Mesendoderm (in vitro differentiated cells): ENCODE results near the gene PHF11.

Experiments used
- DNase-seq: peaks from one replicate; pipeline ENCODE4 v3.0.0; 2013
- H2AK5ac ChIP-seq: 2 replicates; pipeline ENCODE4 v1.6.1; 2013; ENCODE audit warnings: low read length, inconsistent platforms
- H2BK120ac ChIP-seq: 2 replicates; pipeline ENCODE4 v1.6.1; 2013; ENCODE audit warnings: low read depth, mild to moderate bottlenecking, low read length, moderate library complexity, mixed read lengths
- H2BK15ac ChIP-seq: replicated peaks from 2 replicates; pipeline ENCODE4 v1.6.1; 2013; ENCODE audit warnings: low read depth, mild to moderate bottlenecking, moderate library complexity
- H2BK5ac ChIP-seq: 2 replicates; pipeline ENCODE4 v1.6.1; 2013; ENCODE audit warnings: low read length, inconsistent platforms
- H3K18ac ChIP-seq: 2 replicates; pipeline ENCODE4 v1.6.1; 2013; ENCODE audit warnings: mild to moderate bottlenecking, low read length, mixed read lengths
- H3K23ac ChIP-seq: one replicate; pipeline ENCODE4 v1.6.1; 2013; ENCODE audit warnings: low read length
- H3K27ac ChIP-seq: 2 replicates; pipeline ENCODE4 v1.5.1; 2013; ENCODE audit warnings: low read depth, mild to moderate bottlenecking, inconsistent platforms, low read length, moderate library complexity
- H3K27me3 ChIP-seq: 2 replicates; pipeline ENCODE4 v1.6.1; 2013; ENCODE audit warnings: low read length, control low read depth, mild to moderate bottlenecking, inconsistent platforms; ENCODE audit not compliant: insufficient read depth, poor library complexity
- H3K36me3 ChIP-seq: 2 replicates; pipeline ENCODE4 v1.6.1; 2013; ENCODE audit warnings: low read length, inconsistent platforms; ENCODE audit not compliant: control insufficient read depth, insufficient read depth
- H3K4ac ChIP-seq: one replicate; pipeline ENCODE4 v1.6.1; 2013; ENCODE audit warnings: low read depth, mild to moderate bottlenecking, low read length, moderate library complexity
- H3K4me1 ChIP-seq: 2 replicates; pipeline ENCODE4 v1.6.1; 2013; ENCODE audit warnings: low read depth, low read length, inconsistent platforms; ENCODE audit not compliant: control insufficient read depth
- H3K4me2 ChIP-seq: 2 replicates; pipeline ENCODE4 v1.6.1; 2013; ENCODE audit warnings: low read length
- H3K4me3 ChIP-seq: 2 replicates; pipeline ENCODE4 v1.5.1; 2013; ENCODE audit warnings: mild to moderate bottlenecking, low read length
- H3K56ac ChIP-seq: one replicate; pipeline ENCODE4 v1.6.1; 2013; ENCODE audit warnings: low read length
- H3K79me1 ChIP-seq: 2 replicates; pipeline ENCODE4 v1.6.1; 2013; ENCODE audit warnings: low read length, inconsistent platforms
- H3K79me2 ChIP-seq: 2 replicates; pipeline ENCODE4 v1.6.1; 2013; ENCODE audit warnings: mild to moderate bottlenecking, low read length; ENCODE audit not compliant: control insufficient read depth, insufficient read depth
- H3K9ac ChIP-seq: 2 replicates; pipeline ENCODE4 v1.6.1; 2013; ENCODE audit warnings: low read length, inconsistent platforms
- H4K5ac ChIP-seq: one replicate; pipeline ENCODE4 v1.6.1; 2013; ENCODE audit warnings: low read length
- H4K8ac ChIP-seq: one replicate; pipeline ENCODE4 v1.6.1; 2013; ENCODE audit warnings: low read depth, mild to moderate bottlenecking, control low read depth, low read length, moderate library complexity
- WGBS: extraction: QIAGEN DNeasy Blood & Tissue Kit; methylation state at CpG from one replicate; pipeline ENCODE4 v1.1.7; 2013; ENCODE audit warnings: low lambda C conversion rate, missing lambda C conversion rate; ENCODE audit not compliant: insufficient coverage; ENCODE audit errors: extremely low coverage; 5-methylcytosine and 5-hydroxymethylcytosine counted together

The PHF11 gene

DNA sequence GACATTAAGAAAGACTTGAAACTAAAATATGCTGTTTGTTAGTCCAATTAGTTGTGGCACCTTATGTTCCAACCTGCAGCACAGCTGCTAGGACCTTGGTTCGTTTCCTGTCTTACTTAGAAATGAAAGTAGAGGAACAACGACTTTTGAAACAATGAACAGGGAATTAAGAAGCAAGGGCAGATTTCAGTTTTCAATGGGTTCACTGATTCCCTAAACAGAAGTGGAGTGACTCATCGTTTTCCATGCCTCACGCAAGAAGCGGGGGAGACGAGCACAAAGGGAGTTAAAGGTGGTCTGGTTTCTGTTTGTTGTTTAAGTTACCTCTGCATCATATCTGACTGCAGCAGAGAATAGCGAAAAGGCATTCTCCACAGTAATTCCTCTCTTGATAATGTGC lies 44.8 kb downstream of the PHF11 start:
- H3K9ac ChIP-seq, result no peak overlapping the region
- H3K27ac ChIP-seq, result peak overlapping the region; percentile 18
- H2AK5ac ChIP-seq, result no peak overlapping the region
- H2BK120ac ChIP-seq, result no peak overlapping the region
- H2BK15ac ChIP-seq, result no peak overlapping the region
- H3K79me2 ChIP-seq, result no peaks in the 10 kb centered on the region
- no peaks in the 10 kb centered on the region for H3K4me1 ChIP-seq
- H3K56ac ChIP-seq, result no peak overlapping the region
- DNase-seq, result peak; percentile 42
- no peaks in the 10 kb centered on the region for H3K27me3 ChIP-seq
- H3K18ac ChIP-seq, result no peak overlapping the region
- H3K4me2 ChIP-seq, result no peak overlapping the region
- no peaks in the 10 kb centered on the region for H3K36me3 ChIP-seq
- no peak overlapping the region for H3K4me3 ChIP-seq
- no peak overlapping the region for H2BK5ac ChIP-seq
- no peak overlapping the region for H3K4ac ChIP-seq
- H3K23ac ChIP-seq, result no peak overlapping the region
- WGBS, result no CpG with 5 or more reads among the region's 7 CpGs
- no peak overlapping the region for H4K8ac ChIP-seq
- no peaks in the 10 kb centered on the region for H3K79me1 ChIP-seq
- no peak overlapping the region for H4K5ac ChIP-seq

DNA sequence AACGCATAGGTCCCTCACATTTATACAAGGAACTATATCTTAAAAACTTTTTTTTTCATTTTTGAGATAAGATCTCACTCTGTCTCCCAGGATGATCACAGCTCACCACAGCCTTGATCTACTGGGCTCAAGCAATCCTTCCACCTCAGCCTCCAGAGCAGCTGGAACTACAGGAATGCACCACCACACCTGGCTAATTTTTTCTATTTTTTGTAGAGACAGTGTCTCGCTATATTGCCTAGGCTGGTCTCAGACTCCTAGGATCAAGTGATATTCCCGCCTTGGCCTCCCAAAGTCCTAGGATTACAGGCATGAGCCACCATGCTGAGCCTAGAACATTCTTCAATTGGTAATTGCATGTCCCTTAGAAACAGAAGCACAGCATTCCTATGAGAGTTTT lies 47.9 kb downstream of the PHF11 start:
- Histone ChIP-seq H3K18ac (no peak overlapping the region), H2BK120ac (no peak overlapping the region), H3K79me2 (no peaks in the 10 kb centered on the region), H3K27ac (no peak overlapping the region), H3K4me3 (no peak overlapping the region), H3K36me3 (no peaks in the 10 kb centered on the region), H3K79me1 (no peaks in the 10 kb centered on the region), H4K5ac (no peak overlapping the region), H3K23ac (no peak overlapping the region), H3K27me3 (no peaks in the 10 kb centered on the region), H4K8ac (no peak overlapping the region), H3K9ac (no peak overlapping the region), H3K4me2 (no peak overlapping the region), H2BK5ac (no peak overlapping the region), H3K56ac (no peak overlapping the region), H3K4me1 (no peaks in the 10 kb centered on the region), H3K4ac (no peak overlapping the region), H2AK5ac (no peak overlapping the region), H2BK15ac (no peak overlapping the region)
- no CpG with 5 or more reads among the region's 3 CpGs for WGBS
- DNase-seq, result no peak

DNA sequence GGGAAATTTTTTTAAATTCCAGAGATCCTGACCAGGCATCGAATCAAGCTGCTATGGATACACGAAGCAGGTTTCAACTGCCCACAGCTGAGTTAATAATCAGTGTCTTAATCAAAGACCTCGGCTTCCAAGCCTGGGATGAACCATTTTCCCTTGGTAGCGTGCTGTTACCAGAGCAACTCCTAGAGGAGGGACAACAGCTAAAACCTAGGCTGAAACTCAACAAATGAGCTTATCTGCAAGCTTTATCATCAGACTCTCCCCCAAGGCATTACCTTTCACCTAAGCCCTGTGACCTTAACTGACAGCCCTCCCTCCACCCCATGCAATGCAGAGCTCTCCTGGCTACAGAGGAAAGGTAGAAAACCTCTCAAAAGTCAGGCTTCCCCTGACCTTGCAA lies 49.9 kb downstream of the PHF11 start:
- Histone ChIP-seq H3K18ac (no peak overlapping the region), H3K23ac (no peak overlapping the region), H3K56ac (no peak overlapping the region), H2BK5ac (no peak overlapping the region), H3K36me3 (no peaks in the 10 kb centered on the region), H3K9ac (no peak overlapping the region), H4K8ac (no peak overlapping the region), H3K79me2 (no peaks in the 10 kb centered on the region), H2BK15ac (no peak overlapping the region), H3K27me3 (no peaks in the 10 kb centered on the region), H3K4me1 (no peaks in the 10 kb centered on the region), H4K5ac (no peak overlapping the region), H3K4ac (no peak overlapping the region), H3K79me1 (no peaks in the 10 kb centered on the region), H2AK5ac (no peak overlapping the region), H3K27ac (no peak overlapping the region), H3K4me3 (no peak overlapping the region), H2BK120ac (no peak overlapping the region), H3K4me2 (no peak overlapping the region)
- no CpG with 5 or more reads among the region's 4 CpGs for WGBS
- DNase-seq, result peak; percentile 79

DNA sequence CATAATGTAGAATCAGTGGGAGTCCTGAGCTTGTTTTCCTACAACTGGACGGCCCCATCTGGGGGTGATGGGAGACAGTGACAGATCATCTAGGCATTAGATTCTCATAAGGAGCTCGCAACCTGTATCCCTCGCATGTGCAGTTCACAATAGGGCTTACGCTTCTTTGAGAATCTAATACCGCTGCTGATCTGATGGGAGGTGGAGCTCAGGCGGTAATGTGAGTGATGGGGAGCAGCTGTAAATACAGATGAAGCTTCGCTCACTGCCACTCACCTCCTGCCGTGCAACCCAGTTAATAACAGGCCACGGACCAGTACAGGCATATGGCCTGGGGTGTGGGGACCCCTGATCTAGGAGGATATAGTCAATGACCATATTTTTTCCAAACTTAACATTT lies 50.8 kb downstream of the PHF11 start:
- H3K18ac ChIP-seq, result no peak overlapping the region
- no peak overlapping the region for H3K4ac ChIP-seq
- no peak overlapping the region for H3K4me3 ChIP-seq
- no peaks in the 10 kb centered on the region for H3K4me1 ChIP-seq
- H2BK120ac ChIP-seq, result no peak overlapping the region
- no peaks in the 10 kb centered on the region for H3K79me2 ChIP-seq
- H2AK5ac ChIP-seq, result no peak overlapping the region
- H3K56ac ChIP-seq, result no peak overlapping the region
- H3K27me3 ChIP-seq, result no peaks in the 10 kb centered on the region
- WGBS, result no CpG with 5 or more reads among the region's 9 CpGs
- no peak overlapping the region for H3K27ac ChIP-seq
- H3K79me1 ChIP-seq, result no peaks in the 10 kb centered on the region
- no peaks in the 10 kb centered on the region for H3K36me3 ChIP-seq
- H2BK5ac ChIP-seq, result no peak overlapping the region
- H2BK15ac ChIP-seq, result no peak overlapping the region
- no peak overlapping the region for H3K4me2 ChIP-seq
- no peak overlapping the region for H3K9ac ChIP-seq
- DNase-seq, result no peak
- H3K23ac ChIP-seq, result no peak overlapping the region
- H4K8ac ChIP-seq, result no peak overlapping the region
- no peak overlapping the region for H4K5ac ChIP-seq

DNA sequence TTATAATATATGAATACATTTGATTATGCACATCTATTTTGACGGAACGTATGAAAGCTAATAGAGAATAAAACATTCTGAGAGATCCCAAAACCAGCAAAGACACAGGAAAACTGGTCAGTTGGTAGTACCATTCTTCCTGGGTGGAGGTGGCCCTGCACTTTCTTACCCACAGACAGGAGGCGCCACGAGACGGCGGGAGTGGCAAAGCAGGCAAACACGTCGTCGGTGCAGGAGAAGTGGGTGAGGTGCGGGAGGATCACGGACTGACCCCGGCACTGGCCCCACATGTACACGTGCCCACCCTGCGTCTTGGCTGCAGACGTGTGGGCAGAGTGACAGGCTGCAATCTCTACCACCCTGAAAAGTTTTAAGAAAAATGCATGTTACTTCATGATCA lies 53.5 kb downstream of the PHF11 start:
- no peak overlapping the region for H3K27ac ChIP-seq
- no peak overlapping the region for H3K23ac ChIP-seq
- H3K4me2 ChIP-seq, result no peak overlapping the region
- H3K18ac ChIP-seq, result no peak overlapping the region
- no peak overlapping the region for H2BK15ac ChIP-seq
- WGBS, result no CpG with 5 or more reads among the region's 15 CpGs
- H4K5ac ChIP-seq, result no peak overlapping the region
- peak; percentile 9 for DNase-seq
- no peak overlapping the region for H2BK5ac ChIP-seq
- H3K36me3 ChIP-seq, result peaks cover 1% of the 10 kb centered on the region
- H3K56ac ChIP-seq, result no peak overlapping the region
- no peak overlapping the region for H3K4ac ChIP-seq
- H3K27me3 ChIP-seq, result no peaks in the 10 kb centered on the region
- no peak overlapping the region for H3K9ac ChIP-seq
- H2AK5ac ChIP-seq, result no peak overlapping the region
- H4K8ac ChIP-seq, result no peak overlapping the region
- no peaks in the 10 kb centered on the region for H3K79me1 ChIP-seq
- no peaks in the 10 kb centered on the region for H3K4me1 ChIP-seq
- H3K4me3 ChIP-seq, result no peak overlapping the region
- no peak overlapping the region for H2BK120ac ChIP-seq
- H3K79me2 ChIP-seq, result no peaks in the 10 kb centered on the region

DNA sequence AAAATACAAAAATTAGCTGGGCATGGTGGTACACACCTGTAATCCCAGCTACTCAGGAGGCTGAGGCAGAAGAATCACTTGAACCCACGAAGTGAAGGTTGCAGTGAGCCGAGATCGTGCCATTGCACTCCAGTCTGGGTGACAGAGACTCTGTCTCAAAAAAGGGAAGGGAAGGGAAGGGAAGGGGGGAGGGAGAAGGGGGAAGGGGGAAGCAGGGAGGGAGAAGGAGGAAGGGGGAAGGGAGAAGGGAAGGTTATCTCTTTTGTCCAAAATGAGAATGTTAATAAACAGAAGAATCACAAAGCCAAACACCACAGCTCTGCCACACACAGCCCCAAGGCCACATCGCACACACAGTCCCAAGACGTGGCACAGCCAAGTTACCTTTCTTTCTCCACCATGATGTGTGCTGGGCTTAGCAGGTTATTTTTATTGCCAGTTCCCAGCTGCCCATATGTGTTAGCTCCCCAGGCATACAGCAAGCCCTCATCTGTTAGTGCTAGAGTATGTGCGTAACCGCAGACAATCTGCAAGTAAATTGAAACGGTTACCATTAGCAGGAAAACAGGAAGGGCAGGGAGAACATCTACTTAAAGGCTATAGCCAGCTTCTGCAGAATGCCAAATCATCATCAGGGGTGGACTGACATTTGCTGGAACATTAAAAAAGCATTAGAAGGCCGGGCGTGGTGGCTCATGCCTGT lies 55.3 kb downstream of the PHF11 start:
- no peak overlapping the region for H4K5ac ChIP-seq
- H3K4me2 ChIP-seq, result no peak overlapping the region
- no peak overlapping the region for H3K18ac ChIP-seq
- no peak overlapping the region for H3K56ac ChIP-seq
- H3K4ac ChIP-seq, result no peak overlapping the region
- no peak overlapping the region for H2BK5ac ChIP-seq
- no peaks in the 10 kb centered on the region for H3K27me3 ChIP-seq
- peaks cover 1% of the 10 kb centered on the region for H3K36me3 ChIP-seq
- H2BK120ac ChIP-seq, result no peak overlapping the region
- H3K79me2 ChIP-seq, result no peaks in the 10 kb centered on the region
- DNase-seq, result no peak
- H3K4me1 ChIP-seq, result no peaks in the 10 kb centered on the region
- no peak overlapping the region for H3K27ac ChIP-seq
- H3K23ac ChIP-seq, result no peak overlapping the region
- H3K4me3 ChIP-seq, result no peak overlapping the region
- H2AK5ac ChIP-seq, result no peak overlapping the region
- H2BK15ac ChIP-seq, result no peak overlapping the region
- H3K79me1 ChIP-seq, result no peaks in the 10 kb centered on the region
- no peak overlapping the region for H4K8ac ChIP-seq
- H3K9ac ChIP-seq, result no peak overlapping the region
- whole genome bisulfite sequencing, result no CpG with 5 or more reads among the region's 10 CpGs
